Measurements from ENCODE around the gene NKX1-1. TPM values are rescaled to one million over a fixed set of nuclear protein-coding genes. Genes with fewer than 3 reads are reported as not detected.

Gene NKX1-1
- total RNA-seq, 1 experiment from 2014 or later, result not detected

DNA sequence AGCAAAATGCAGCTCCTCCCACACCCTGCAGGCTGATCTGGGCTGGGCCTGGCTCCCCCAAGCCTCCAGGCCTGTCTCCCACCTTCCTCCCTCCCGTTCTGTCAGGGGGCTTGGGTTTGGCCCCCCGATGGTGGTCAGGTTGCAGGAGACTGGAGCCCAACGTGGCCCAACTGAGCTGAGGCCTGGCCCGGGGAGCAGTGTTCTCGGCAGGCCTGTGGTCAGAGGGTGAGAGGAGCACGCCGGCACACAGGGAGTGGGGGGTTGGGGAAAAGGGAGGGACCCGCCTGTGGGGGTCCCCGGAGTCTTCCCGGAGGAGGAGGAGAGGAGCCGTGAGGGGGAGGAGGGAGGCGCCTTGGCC is 43.2 kb upstream of the NKX1-1 start:
- H3K4me1 Mint-ChIP-seq, result no peaks in the 10 kb centered on the region
- TF ChIP-seq GRHL2 (CRISPR knock-in tag; IDR thresholded peaks at IDR 0.05; ENCODE audit: insufficient replicate concordance, severe bottlenecking), result no peak
- no peak for TF ChIP-seq MXD4 (CRISPR knock-in tag; IDR thresholded peaks at IDR 0.05; ENCODE audit: borderline replicate concordance)
- no peak for TF ChIP-seq SOX15 (CRISPR knock-in tag; IDR thresholded peaks at IDR 0.05)
- TF ChIP-seq, protein P1, sequence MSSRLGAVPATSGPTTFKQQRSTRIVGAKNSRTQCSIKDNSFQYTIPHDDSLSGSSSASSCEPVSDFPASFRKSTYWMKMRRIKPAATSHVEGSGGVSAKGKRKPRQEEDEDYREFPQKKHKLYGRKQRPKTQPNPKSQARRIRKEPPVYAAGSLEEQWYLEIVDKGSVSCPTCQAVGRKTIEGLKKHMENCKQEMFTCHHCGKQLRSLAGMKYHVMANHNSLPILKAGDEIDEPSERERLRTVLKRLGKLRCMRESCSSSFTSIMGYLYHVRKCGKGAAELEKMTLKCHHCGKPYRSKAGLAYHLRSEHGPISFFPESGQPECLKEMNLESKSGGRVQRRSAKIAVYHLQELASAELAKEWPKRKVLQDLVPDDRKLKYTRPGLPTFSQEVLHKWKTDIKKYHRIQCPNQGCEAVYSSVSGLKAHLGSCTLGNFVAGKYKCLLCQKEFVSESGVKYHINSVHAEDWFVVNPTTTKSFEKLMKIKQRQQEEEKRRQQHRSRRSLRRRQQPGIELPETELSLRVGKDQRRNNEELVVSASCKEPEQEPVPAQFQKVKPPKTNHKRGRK (CRISPR knock-in tag; IDR thresholded peaks at IDR 0.05; ENCODE audit: borderline replicate concordance), result no peak
- no peak for TF ChIP-seq CBFB (CRISPR knock-in tag; IDR thresholded peaks at IDR 0.05; ENCODE audit: low read depth)
- TF ChIP-seq, protein P2, sequence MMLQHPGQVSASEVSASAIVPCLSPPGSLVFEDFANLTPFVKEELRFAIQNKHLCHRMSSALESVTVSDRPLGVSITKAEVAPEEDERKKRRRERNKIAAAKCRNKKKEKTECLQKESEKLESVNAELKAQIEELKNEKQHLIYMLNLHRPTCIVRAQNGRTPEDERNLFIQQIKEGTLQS (CRISPR knock-in tag; conservative IDR thresholded peaks at IDR 0.05), result no peak
- TF ChIP-seq, protein P3, sequence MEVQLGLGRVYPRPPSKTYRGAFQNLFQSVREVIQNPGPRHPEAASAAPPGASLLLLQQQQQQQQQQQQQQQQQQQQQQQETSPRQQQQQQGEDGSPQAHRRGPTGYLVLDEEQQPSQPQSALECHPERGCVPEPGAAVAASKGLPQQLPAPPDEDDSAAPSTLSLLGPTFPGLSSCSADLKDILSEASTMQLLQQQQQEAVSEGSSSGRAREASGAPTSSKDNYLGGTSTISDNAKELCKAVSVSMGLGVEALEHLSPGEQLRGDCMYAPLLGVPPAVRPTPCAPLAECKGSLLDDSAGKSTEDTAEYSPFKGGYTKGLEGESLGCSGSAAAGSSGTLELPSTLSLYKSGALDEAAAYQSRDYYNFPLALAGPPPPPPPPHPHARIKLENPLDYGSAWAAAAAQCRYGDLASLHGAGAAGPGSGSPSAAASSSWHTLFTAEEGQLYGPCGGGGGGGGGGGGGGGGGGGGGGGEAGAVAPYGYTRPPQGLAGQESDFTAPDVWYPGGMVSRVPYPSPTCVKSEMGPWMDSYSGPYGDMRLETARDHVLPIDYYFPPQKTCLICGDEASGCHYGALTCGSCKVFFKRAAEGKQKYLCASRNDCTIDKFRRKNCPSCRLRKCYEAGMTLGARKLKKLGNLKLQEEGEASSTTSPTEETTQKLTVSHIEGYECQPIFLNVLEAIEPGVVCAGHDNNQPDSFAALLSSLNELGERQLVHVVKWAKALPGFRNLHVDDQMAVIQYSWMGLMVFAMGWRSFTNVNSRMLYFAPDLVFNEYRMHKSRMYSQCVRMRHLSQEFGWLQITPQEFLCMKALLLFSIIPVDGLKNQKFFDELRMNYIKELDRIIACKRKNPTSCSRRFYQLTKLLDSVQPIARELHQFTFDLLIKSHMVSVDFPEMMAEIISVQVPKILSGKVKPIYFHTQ (CRISPR knock-in tag; IDR thresholded peaks at IDR 0.05), result no peak
- TF ChIP-seq, protein P4, sequence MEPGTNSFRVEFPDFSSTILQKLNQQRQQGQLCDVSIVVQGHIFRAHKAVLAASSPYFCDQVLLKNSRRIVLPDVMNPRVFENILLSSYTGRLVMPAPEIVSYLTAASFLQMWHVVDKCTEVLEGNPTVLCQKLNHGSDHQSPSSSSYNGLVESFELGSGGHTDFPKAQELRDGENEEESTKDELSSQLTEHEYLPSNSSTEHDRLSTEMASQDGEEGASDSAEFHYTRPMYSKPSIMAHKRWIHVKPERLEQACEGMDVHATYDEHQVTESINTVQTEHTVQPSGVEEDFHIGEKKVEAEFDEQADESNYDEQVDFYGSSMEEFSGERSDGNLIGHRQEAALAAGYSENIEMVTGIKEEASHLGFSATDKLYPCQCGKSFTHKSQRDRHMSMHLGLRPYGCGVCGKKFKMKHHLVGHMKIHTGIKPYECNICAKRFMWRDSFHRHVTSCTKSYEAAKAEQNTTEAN (CRISPR knock-in tag; IDR thresholded peaks at IDR 0.05), result no peak
- no peak for TF ChIP-seq TP53 (CRISPR knock-in tag; IDR thresholded peaks at IDR 0.05)
- no peak for TF ChIP-seq SMAD3 (CRISPR knock-in tag; IDR thresholded peaks at IDR 0.05; ENCODE audit: borderline replicate concordance)
- TF ChIP-seq MAX (CRISPR knock-in tag; IDR thresholded peaks at IDR 0.05), result no peak
- TF ChIP-seq IRF1 (CRISPR knock-in tag; IDR thresholded peaks at IDR 0.05), result no peak
- TF ChIP-seq CREM (CRISPR knock-in tag; IDR thresholded peaks at IDR 0.05), result no peak
- DNase-seq (ENCODE audit: low spot score) (peak; percentile 11), ATAC-seq (no peak; the same call in 1 of the 2 replicates)
- ChIA-PET POLR2A (no interaction called here), CTCF (interaction anchor here (0.8 to 1.5 kb wide), 5 partner anchors 39 to 398 kb away, joined by 3 to 5 read pairs (median 3); no protein-coding TSS in a partner anchor)
- H3K36me3 Mint-ChIP-seq, result peaks cover 17% of the 10 kb centered on the region
- H3K4me3 Mint-ChIP-seq, result no peak overlapping the region
- no peaks in the 10 kb centered on the region; the same call in none of the 2 replicates for H3K27me3 Mint-ChIP-seq (ENCODE audit: low read depth)
- no peak overlapping the region for H3K27ac Mint-ChIP-seq
- peaks cover 24% of the 10 kb centered on the region for H3K9me3 Mint-ChIP-seq

GRCh38 chr4:1448589-1449420 is 42.6 kb upstream of the NKX1-1 start:
- Mint-ChIP-seq H3K4me3 (no peak overlapping the region), H3K9me3 (peaks cover 20% of the 10 kb centered on the region), H3K27me3 (ENCODE audit: low read depth) (no peaks in the 10 kb centered on the region; the same call in 1 of the 2 replicates), H3K4me1 (no peaks in the 10 kb centered on the region), H3K27ac (no peak overlapping the region), H3K36me3 (peaks cover 14% of the 10 kb centered on the region)
- ATAC-seq (no peak), DNase-seq (ENCODE audit: low spot score) (no peak)
- CTCF ChIA-PET, result interaction anchor here (0.8 to 1.5 kb wide), 4 partner anchors 39 to 151 kb away, joined by 3 to 5 read pairs (median 4); no protein-coding TSS in a partner anchor
- POLR2A ChIA-PET, result no interaction called here
- TF ChIP-seq, protein P5, sequence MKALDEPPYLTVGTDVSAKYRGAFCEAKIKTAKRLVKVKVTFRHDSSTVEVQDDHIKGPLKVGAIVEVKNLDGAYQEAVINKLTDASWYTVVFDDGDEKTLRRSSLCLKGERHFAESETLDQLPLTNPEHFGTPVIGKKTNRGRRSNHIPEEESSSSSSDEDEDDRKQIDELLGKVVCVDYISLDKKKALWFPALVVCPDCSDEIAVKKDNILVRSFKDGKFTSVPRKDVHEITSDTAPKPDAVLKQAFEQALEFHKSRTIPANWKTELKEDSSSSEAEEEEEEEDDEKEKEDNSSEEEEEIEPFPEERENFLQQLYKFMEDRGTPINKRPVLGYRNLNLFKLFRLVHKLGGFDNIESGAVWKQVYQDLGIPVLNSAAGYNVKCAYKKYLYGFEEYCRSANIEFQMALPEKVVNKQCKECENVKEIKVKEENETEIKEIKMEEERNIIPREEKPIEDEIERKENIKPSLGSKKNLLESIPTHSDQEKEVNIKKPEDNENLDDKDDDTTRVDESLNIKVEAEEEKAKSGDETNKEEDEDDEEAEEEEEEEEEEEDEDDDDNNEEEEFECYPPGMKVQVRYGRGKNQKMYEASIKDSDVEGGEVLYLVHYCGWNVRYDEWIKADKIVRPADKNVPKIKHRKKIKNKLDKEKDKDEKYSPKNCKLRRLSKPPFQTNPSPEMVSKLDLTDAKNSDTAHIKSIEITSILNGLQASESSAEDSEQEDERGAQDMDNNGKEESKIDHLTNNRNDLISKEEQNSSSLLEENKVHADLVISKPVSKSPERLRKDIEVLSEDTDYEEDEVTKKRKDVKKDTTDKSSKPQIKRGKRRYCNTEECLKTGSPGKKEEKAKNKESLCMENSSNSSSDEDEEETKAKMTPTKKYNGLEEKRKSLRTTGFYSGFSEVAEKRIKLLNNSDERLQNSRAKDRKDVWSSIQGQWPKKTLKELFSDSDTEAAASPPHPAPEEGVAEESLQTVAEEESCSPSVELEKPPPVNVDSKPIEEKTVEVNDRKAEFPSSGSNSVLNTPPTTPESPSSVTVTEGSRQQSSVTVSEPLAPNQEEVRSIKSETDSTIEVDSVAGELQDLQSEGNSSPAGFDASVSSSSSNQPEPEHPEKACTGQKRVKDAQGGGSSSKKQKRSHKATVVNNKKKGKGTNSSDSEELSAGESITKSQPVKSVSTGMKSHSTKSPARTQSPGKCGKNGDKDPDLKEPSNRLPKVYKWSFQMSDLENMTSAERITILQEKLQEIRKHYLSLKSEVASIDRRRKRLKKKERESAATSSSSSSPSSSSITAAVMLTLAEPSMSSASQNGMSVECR (CRISPR knock-in tag; IDR thresholded peaks at IDR 0.05; ENCODE audit: borderline replicate concordance), result no peak
- no peak for TF ChIP-seq PRDM15 (CRISPR knock-in tag; IDR thresholded peaks at IDR 0.05)
- TF ChIP-seq HMGA2 (CRISPR knock-in tag; IDR thresholded peaks at IDR 0.05), result no peak
- TF ChIP-seq MXD4 (CRISPR knock-in tag; IDR thresholded peaks at IDR 0.05; ENCODE audit: borderline replicate concordance), result no peak
- no peak for TF ChIP-seq ZNF671 (CRISPR knock-in tag; IDR thresholded peaks at IDR 0.05)
- TF ChIP-seq ZNF263 (CRISPR knock-in tag; IDR thresholded peaks at IDR 0.05; ENCODE audit: low read depth), result no peak
